ENCODE measurements around the gene ELP6. TPM values are rescaled to one million over a fixed set of nuclear protein-coding genes. Genes with fewer than 3 reads are reported as not detected.
A peak's percentile ranks its signal among the peaks of the same experiment; 100 is the strongest.
"Not testable (repeated sequence)": the region's sequence is repeated elsewhere in the genome, so short reads cannot be mapped to it uniquely, and the experiment has no call there.

ELP6 gene
- total RNA-seq, 4 donors from 2014 or later = 16.9 to 31.1 (median 26.6) TPM

- intact Hi-C loops (cut with DNase I; ENCODE audit: low total_unique reads) = loop anchor here (1.0 to 10.0 kb wide), 5 partner anchors 32 to 311 kb away; partner anchors contain the start of genes ELP6 and SETD2
- Histone ChIP-seq H3K27me3 (no peaks in the 10 kb centered on the region), H3K9me3 (no peaks in the 10 kb centered on the region), H3K36me3 (no peaks in the 10 kb centered on the region), H3K27ac (peak within 1 kb of the TSS; percentile 77 to 95 (median 90)), H3K4me1 (peaks cover 22 to 27% of the 10 kb centered on the region in 2 donors), H3K4me3 (peak within 1 kb of the TSS; percentile 74 to 100 (median 90))
- ATAC-seq (peak; percentile 94 to 95), DNase-seq (peak; percentile 89 to 92)
- TF ChIP-seq CTCF (IDR thresholded peaks at IDR 0.05 in 4 of 5, conservative IDR thresholded peaks at IDR 0.05 in 1 of 5) (peak; percentile 92 to 100 (median 96)), POLR2A (IDR thresholded peaks at IDR 0.05) (peak; percentile 66 to 79)
- in situ Hi-C loops (cut with MboI; ENCODE audit: low sequenced_read_pairs in 4 of 4) = loop anchor here in 2 of 4 donors (5.0 to 10.0 kb wide), 2 partner anchors 51 to 53 kb away; no protein-coding TSS in a partner anchor
These were observed 37.8 kb downstream of the ELP6 start, which contains the start of gene SCAP for GRCh38 chr3:47475570-47476329. SCAP (minus strand) TSS chr3:47475941; CDS start chr3:47442993, 32,948 bp downstream.

- Histone ChIP-seq H3K9me3 (no peaks in the 10 kb centered on the region), H3K36me3 (no peaks in the 10 kb centered on the region), H3K27me3 (no peaks in the 10 kb centered on the region), H3K4me1 (peaks cover 22 to 32% of the 10 kb centered on the region in 2 donors), H3K4me3 (peak overlapping the region; percentile 74 to 100 (median 90)), H3K27ac (peak overlapping the region; percentile 77 to 95 (median 86))
- ATAC-seq (no peak), DNase-seq (no peak)
- TF ChIP-seq CTCF (IDR thresholded peaks at IDR 0.05 in 4 of 5, conservative IDR thresholded peaks at IDR 0.05 in 1 of 5) = no peak
- TF ChIP-seq POLR2A (IDR thresholded peaks at IDR 0.05) = no peak
- in situ Hi-C loops (cut with MboI; ENCODE audit: low sequenced_read_pairs in 4 of 4) (loop anchor here in 2 of 4 donors (5.0 to 10.0 kb wide), 2 partner anchors 50 to 53 kb away; no protein-coding TSS in a partner anchor), intact Hi-C loops (cut with DNase I; ENCODE audit: low total_unique reads) (loop anchor here (1.0 to 10.0 kb wide), 2 partner anchors 95 to 310 kb away; partner anchors contain the start of gene SETD2)
These were observed 38.4 kb downstream of the ELP6 start for GRCh38 chr3:47475029-47475569.

- in situ Hi-C loops (cut with MboI; ENCODE audit: low sequenced_read_pairs in 4 of 4) = loop anchor here in 3 of 4 donors (5.0 to 10.0 kb wide), 2 partner anchors 49 to 51 kb away; no protein-coding TSS in a partner anchor
- DNase-seq (no peak), ATAC-seq (no peak)
- Histone ChIP-seq H3K9me3 (no peaks in the 10 kb centered on the region), H3K36me3 (no peaks in the 10 kb centered on the region), H3K4me3 (no peak overlapping the region), H3K27ac (peak overlapping the region in 1 of 4 donors; percentile 26), H3K27me3 (no peaks in the 10 kb centered on the region), H3K4me1 (peaks cover 27 to 39% of the 10 kb centered on the region in 2 donors)
- intact Hi-C loops (cut with DNase I; ENCODE audit: low total_unique reads) = loop anchor here (10.0 kb wide), 1 partner anchor 309 kb away; the partner anchor contains the start of gene SETD2
- no peak for TF ChIP-seq POLR2A (IDR thresholded peaks at IDR 0.05)
- TF ChIP-seq CTCF (IDR thresholded peaks at IDR 0.05 in 4 of 5, conservative IDR thresholded peaks at IDR 0.05 in 1 of 5) = no peak
These were observed 40.1 kb downstream of the ELP6 start for GRCh38 chr3:47473391-47473790.

GRCh38 chr3:47469616-47470015 is 43.9 kb downstream of the ELP6 start:
- ATAC-seq (no peak), DNase-seq (no peak)
- in situ Hi-C loops (cut with MboI; ENCODE audit: low sequenced_read_pairs in 4 of 4) = loop anchor here in 3 of 4 donors (5.0 to 10.0 kb wide), 2 partner anchors 45 to 47 kb away; no protein-coding TSS in a partner anchor
- Histone ChIP-seq H3K9me3 (no peaks in the 10 kb centered on the region), H3K27me3 (no peaks in the 10 kb centered on the region), H3K4me1 (peaks cover 19 to 30% of the 10 kb centered on the region in 2 donors), H3K36me3 (no peaks in the 10 kb centered on the region), H3K4me3 (no peak overlapping the region), H3K27ac (peak overlapping the region in 2 of 4 donors; percentile 37 to 47)
- intact Hi-C loops (cut with DNase I; ENCODE audit: low total_unique reads) = loop anchor here (10.0 kb wide), 1 partner anchor 305 kb away; the partner anchor contains the start of gene SETD2
- TF ChIP-seq CTCF (IDR thresholded peaks at IDR 0.05 in 4 of 5, conservative IDR thresholded peaks at IDR 0.05 in 1 of 5) = no peak
- TF ChIP-seq POLR2A (IDR thresholded peaks at IDR 0.05) = no peak

GRCh38 chr3:47468315-47468714 is 45.2 kb downstream of the ELP6 start:
- H3K36me3 ChIP-seq; H3K27me3 ChIP-seq; H3K4me3 ChIP-seq; intact Hi-C loops (cut with DNase I; ENCODE audit: low total_unique reads); DNase-seq; in situ Hi-C loops (cut with MboI; ENCODE audit: low sequenced_read_pairs in 4 of 4); ATAC-seq; H3K27ac ChIP-seq; H3K9me3 ChIP-seq: not testable (repeated sequence)
- H3K4me1 ChIP-seq = peaks cover 11 to 21% of the 10 kb centered on the region in 2 donors
